H9 (cell line): Measurements from ENCODE around the gene ACVR2B. TPM values are rescaled to one million over a fixed set of nuclear protein-coding genes. Genes with fewer than 3 reads are reported as not detected.
A peak's percentile ranks its signal among the peaks of the same experiment; 100 is the strongest.

Experiments used
- DNase-seq: peaks from one replicate; pipeline ENCODE4 v3.0.0-alpha.2; 2017
- H2AFZ ChIP-seq: one replicate; pipeline ENCODE4 v1.6.1; 2013; ENCODE audit warnings: mild to moderate bottlenecking, low read length, control low read depth, moderate library complexity
- H2AK5ac ChIP-seq: 2 replicates; pipeline ENCODE4 v1.6.1; 2013; ENCODE audit warnings: low read length, control low read depth, mixed read lengths; ENCODE audit not compliant: insufficient read length
- H2BK120ac ChIP-seq: one replicate; pipeline ENCODE4 v1.6.1; 2013; ENCODE audit warnings: low read depth, mild to moderate bottlenecking, low read length, control low read depth, inconsistent platforms; ENCODE audit not compliant: poor library complexity, severe bottlenecking
- H2BK12ac ChIP-seq: 2 replicates; pipeline ENCODE4 v1.6.1; 2013; ENCODE audit warnings: low read length, control low read depth, mixed read lengths, low read depth; ENCODE audit not compliant: insufficient read length
- H2BK15ac ChIP-seq: 2 replicates; pipeline ENCODE4 v1.6.1; 2013; ENCODE audit warnings: low read depth, low read length, control low read depth
- H2BK20ac ChIP-seq: one replicate; pipeline ENCODE4 v1.6.1; 2013; ENCODE audit warnings: low read depth, mild to moderate bottlenecking, low read length, control low read depth, inconsistent platforms; ENCODE audit not compliant: poor library complexity, severe bottlenecking
- H2BK5ac ChIP-seq: 2 replicates; pipeline ENCODE4 v1.6.1; 2013; ENCODE audit warnings: low read length, control low read depth, mixed read lengths; ENCODE audit not compliant: insufficient read length
- H3K14ac ChIP-seq: 2 replicates; pipeline ENCODE4 v1.6.1; 2013; ENCODE audit warnings: low read length, control low read depth; ENCODE audit not compliant: insufficient read depth
- H3K18ac ChIP-seq: 2 replicates; pipeline ENCODE4 v1.6.1; 2013; ENCODE audit warnings: low read depth, mild to moderate bottlenecking, mixed read lengths, low read length, control low read depth; ENCODE audit not compliant: insufficient read length
- H3K23ac ChIP-seq: 2 replicates; pipeline ENCODE4 v1.6.1; 2013; ENCODE audit warnings: low read length, control low read depth, mixed read lengths, low read depth; ENCODE audit not compliant: insufficient read length
- H3K23me2 ChIP-seq: 2 replicates; pipeline ENCODE4 v1.6.1; 2013; ENCODE audit warnings: low read depth, mild to moderate bottlenecking, mixed read lengths, low read length, control low read depth; ENCODE audit not compliant: insufficient read length, poor library complexity, severe bottlenecking
- H3K27ac ChIP-seq: 2 replicates; pipeline ENCODE4 v1.5.1; 2013; ENCODE audit warnings: low read length, control low read depth, mixed read lengths, low read depth; ENCODE audit not compliant: insufficient read length
- H3K27me3 ChIP-seq: 2 replicates; pipeline ENCODE4 v1.6.1; 2013; ENCODE audit warnings: low read length, control low read depth, inconsistent platforms; ENCODE audit not compliant: insufficient read depth
- H3K4ac ChIP-seq: 2 replicates; pipeline ENCODE4 v1.6.1; 2013; ENCODE audit warnings: low read depth, mild to moderate bottlenecking, control low read depth, inconsistent platforms, low read length, moderate library complexity
- H3K4me1 ChIP-seq: 2 replicates; pipeline ENCODE4 v1.6.1; 2013; ENCODE audit warnings: low read length, control low read depth, inconsistent platforms; ENCODE audit not compliant: insufficient read depth
- H3K4me2 ChIP-seq: 2 replicates; pipeline ENCODE4 v1.6.1; 2013; ENCODE audit warnings: low read length, control low read depth, mixed read lengths; ENCODE audit not compliant: insufficient read length, insufficient read depth
- H3K56ac ChIP-seq: 2 replicates; pipeline ENCODE4 v1.6.1; 2013; ENCODE audit warnings: low read depth, mild to moderate bottlenecking, mixed read lengths, low read length, control low read depth; ENCODE audit not compliant: insufficient read length
- H3K79me1 ChIP-seq: 2 replicates; pipeline ENCODE4 v1.6.1; 2013; ENCODE audit warnings: low read depth, mild to moderate bottlenecking, moderate library complexity, low read length, control low read depth, inconsistent platforms; ENCODE audit not compliant: insufficient read depth, poor library complexity, severe bottlenecking
- H3K79me2 ChIP-seq: 2 replicates; pipeline ENCODE4 v1.6.1; 2013; ENCODE audit warnings: low read length, control low read depth, inconsistent platforms; ENCODE audit not compliant: insufficient read depth
- H3K9ac ChIP-seq: 2 replicates; pipeline ENCODE4 v1.6.1; 2013; ENCODE audit warnings: low read length, control low read depth, mixed read lengths; ENCODE audit not compliant: insufficient read length; ENCODE audit errors: extremely low read depth
- H3K9me3 ChIP-seq: one replicate; pipeline ENCODE4 v1.6.1; 2013; ENCODE audit warnings: low read depth, low read length, inconsistent platforms; ENCODE audit not compliant: control insufficient read depth
- H3T11ph ChIP-seq: one replicate; pipeline ENCODE4 v1.6.1; 2013; ENCODE audit warnings: mild to moderate bottlenecking, low read length, control low read depth, inconsistent platforms
- H4K20me1 ChIP-seq: one replicate; pipeline ENCODE4 v1.6.1; 2013; ENCODE audit not compliant: control insufficient read depth, insufficient read length, insufficient read depth
- H4K5ac ChIP-seq: 2 replicates; pipeline ENCODE4 v1.6.1; 2013; ENCODE audit warnings: low read depth, mild to moderate bottlenecking, mixed read lengths, low read length, control low read depth; ENCODE audit not compliant: insufficient read length
- H4K8ac ChIP-seq: replicated peaks from 2 replicates; pipeline ENCODE4 v1.6.1; 2013; ENCODE audit warnings: low read length, control low read depth, mixed read lengths, low read depth; ENCODE audit not compliant: insufficient read length
- H4K91ac ChIP-seq: 2 replicates; pipeline ENCODE4 v1.6.1; 2013; ENCODE audit warnings: low read depth, mild to moderate bottlenecking, moderate library complexity, mixed read lengths, low read length, control low read depth; ENCODE audit not compliant: insufficient read length
- H3K27ac Mint-ChIP-seq, 3 experiments: 2 replicates in 2 of 3; 3 replicates in 1 of 3; pipeline ENCODE4 v1.8.0; 2020 to 2021; ENCODE audit warnings: mixed read lengths in 3 of 3, mild to moderate bottlenecking in 1 of 3, moderate library complexity in 1 of 3
- H3K27me3 Mint-ChIP-seq: 2 replicates; pipeline ENCODE4 v1.8.0; 2021; ENCODE audit warnings: low read depth, mild to moderate bottlenecking, moderate library complexity, mixed read lengths
- H3K36me3 Mint-ChIP-seq, 3 experiments: 2 replicates in 2 of 3; 3 replicates in 1 of 3; pipeline ENCODE4 v1.8.0; 2020 to 2021; ENCODE audit warnings: low read depth in 3 of 3, mixed read lengths in 3 of 3; ENCODE audit not compliant: insufficient read depth in 1 of 3
- H3K4me1 Mint-ChIP-seq, 2 experiments: 2 replicates each; pipeline ENCODE4 v1.8.0; 2020; ENCODE audit warnings: mixed read lengths in 2 of 2
- H3K4me3 Mint-ChIP-seq, 2 experiments: 2 replicates in 1 of 2; 3 replicates in 1 of 2; pipeline ENCODE4 v1.8.0; 2020 to 2021; ENCODE audit warnings: mild to moderate bottlenecking in 2 of 2, mixed read lengths in 2 of 2, moderate library complexity in 1 of 2
- H3K9me3 Mint-ChIP-seq, 2 experiments: 2 replicates in 1 of 2; 3 replicates in 1 of 2; pipeline ENCODE4 v1.8.0; 2020; ENCODE audit warnings: mild to moderate bottlenecking in 2 of 2, mixed read lengths in 2 of 2, moderate library complexity in 1 of 2
- WGBS: extraction: QIAGEN DNeasy Blood & Tissue Kit; methylation state at CpG from one replicate; pipeline ENCODE4 v1.1.7; 2013; ENCODE audit warnings: missing lambda C conversion rate, low lambda C conversion rate, mixed read lengths; ENCODE audit not compliant: insufficient read length; ENCODE audit errors: extremely low coverage; 5-methylcytosine and 5-hydroxymethylcytosine counted together
- total RNA-seq: library from RNA; stranded (reverse); gene quantifications from 2 replicates; pipeline ENCODE4 v1.2.1, GENCODE V29; 2021
- TF ChIP-seq, protein P1 (sequence below): fragments of 200-600 bp; sonication (generic); conservative IDR thresholded peaks from 3 replicates; pipeline ENCODE4 v1.8.0; 2021; ENCODE audit warnings: antibody characterized with exemption, mild to moderate bottlenecking

Gene ACVR2B
- total RNA-seq, 1 experiment from 2014 or later: 105 TPM

GRCh38 chr3:38533285-38533976, 79.7 kb downstream of the ACVR2B start:
- Histone ChIP-seq H3K56ac (no peak overlapping the region), H3K79me1 (no peaks in the 10 kb centered on the region), H2BK5ac (no peak overlapping the region), H3K4me2 (no peak overlapping the region), H3K14ac (no peak overlapping the region), H3K23ac (no peak overlapping the region), H4K5ac (no peak overlapping the region), H2BK12ac (no peak overlapping the region), H2BK15ac (no peak overlapping the region), H4K91ac (no peak overlapping the region), H2AFZ (no peak overlapping the region), H2BK20ac (no peak overlapping the region), H3K4ac (no peak overlapping the region), H4K20me1 (no peaks in the 10 kb centered on the region), H2AK5ac (no peak overlapping the region), H3K4me1 (peaks cover 9% of the 10 kb centered on the region; the same call in 1 of the 2 replicates), H3K9ac (no peak overlapping the region), H3K23me2 (no peaks in the 10 kb centered on the region), H3K18ac (no peak overlapping the region), H3K79me2 (no peaks in the 10 kb centered on the region), H4K8ac (no peak overlapping the region), H3T11ph (no peak overlapping the region), H3K9me3 (no peaks in the 10 kb centered on the region), H3K27ac (no peak overlapping the region), H2BK120ac (no peak overlapping the region), H3K27me3 (no peaks in the 10 kb centered on the region)
- Mint-ChIP-seq H3K4me1 (peaks cover 38 to 45% of the 10 kb centered on the region in 2 experiments), H3K27me3 (no peaks in the 10 kb centered on the region), H3K4me3 (no peak overlapping the region), H3K27ac (peak overlapping the region in 1 of 3 experiments; percentile 61; a peak in 1 of 7 replicates), H3K36me3 (peaks cover 16 to 26% (median 17%) of the 10 kb centered on the region in 3 experiments), H3K9me3 (peaks cover 15 to 22% of the 10 kb centered on the region in 2 experiments)
- TF ChIP-seq, protein P1, sequence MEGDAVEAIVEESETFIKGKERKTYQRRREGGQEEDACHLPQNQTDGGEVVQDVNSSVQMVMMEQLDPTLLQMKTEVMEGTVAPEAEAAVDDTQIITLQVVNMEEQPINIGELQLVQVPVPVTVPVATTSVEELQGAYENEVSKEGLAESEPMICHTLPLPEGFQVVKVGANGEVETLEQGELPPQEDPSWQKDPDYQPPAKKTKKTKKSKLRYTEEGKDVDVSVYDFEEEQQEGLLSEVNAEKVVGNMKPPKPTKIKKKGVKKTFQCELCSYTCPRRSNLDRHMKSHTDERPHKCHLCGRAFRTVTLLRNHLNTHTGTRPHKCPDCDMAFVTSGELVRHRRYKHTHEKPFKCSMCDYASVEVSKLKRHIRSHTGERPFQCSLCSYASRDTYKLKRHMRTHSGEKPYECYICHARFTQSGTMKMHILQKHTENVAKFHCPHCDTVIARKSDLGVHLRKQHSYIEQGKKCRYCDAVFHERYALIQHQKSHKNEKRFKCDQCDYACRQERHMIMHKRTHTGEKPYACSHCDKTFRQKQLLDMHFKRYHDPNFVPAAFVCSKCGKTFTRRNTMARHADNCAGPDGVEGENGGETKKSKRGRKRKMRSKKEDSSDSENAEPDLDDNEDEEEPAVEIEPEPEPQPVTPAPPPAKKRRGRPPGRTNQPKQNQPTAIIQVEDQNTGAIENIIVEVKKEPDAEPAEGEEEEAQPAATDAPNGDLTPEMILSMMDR: no peak
- DNase-seq: no peak
- WGBS: no CpG with 5 or more reads among the region's 13 CpGs
